C4-2B (cell line): ENCODE measurements around the gene PRPH.

Source experiments
- CTCF ChIP-seq: fragments of 450-650 bp; conservative IDR thresholded peaks from 2 replicates; pipeline ENCODE4 v1.5.1; 2017; ENCODE audit warnings: mild to moderate bottlenecking
- ZFX ChIP-seq: fragments of 450-650 bp; IDR thresholded peaks from 2 replicates; pipeline ENCODE4 v1.6.1; 2017

- no peak for TF ChIP-seq CTCF
- TF ChIP-seq ZFX = no peak
Observed at GRCh38 chr12:49334681-49335080, 39.7 kb downstream of the PRPH start.
